ENCODE results near the gene SMTN. TPM values are rescaled to one million over a fixed set of nuclear protein-coding genes. Genes with fewer than 3 reads are reported as not detected.

The SMTN gene
- total and polyA plus RNA-seq, 10 of the 15 experiments (the other 5 are each of a cell fraction or from before 2014, with no cell fraction given), result 0.92 to 21.9 (median 4.8) TPM

DNA sequence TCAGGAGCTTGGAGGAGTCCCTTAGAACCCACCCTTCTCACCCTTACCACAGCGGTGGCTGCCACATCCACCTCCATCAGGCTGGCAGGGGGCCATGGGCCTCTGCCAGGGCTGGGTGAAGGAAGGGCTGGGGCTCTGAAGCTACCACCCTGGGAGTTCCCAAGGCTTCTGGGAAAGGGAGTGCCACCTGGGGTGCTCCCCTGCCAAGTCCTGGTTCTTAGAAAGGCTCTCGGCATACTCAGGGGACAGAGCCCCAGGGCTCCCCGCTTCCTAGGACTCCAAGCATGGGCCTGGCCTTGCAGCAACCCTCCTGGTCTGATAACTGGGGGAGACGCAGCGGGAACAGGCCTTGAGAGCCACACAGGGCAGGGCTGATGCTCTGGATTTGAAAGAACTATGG lies 59.6 kb downstream of the SMTN start (continued):
- TF ChIP-seq, protein P1, sequence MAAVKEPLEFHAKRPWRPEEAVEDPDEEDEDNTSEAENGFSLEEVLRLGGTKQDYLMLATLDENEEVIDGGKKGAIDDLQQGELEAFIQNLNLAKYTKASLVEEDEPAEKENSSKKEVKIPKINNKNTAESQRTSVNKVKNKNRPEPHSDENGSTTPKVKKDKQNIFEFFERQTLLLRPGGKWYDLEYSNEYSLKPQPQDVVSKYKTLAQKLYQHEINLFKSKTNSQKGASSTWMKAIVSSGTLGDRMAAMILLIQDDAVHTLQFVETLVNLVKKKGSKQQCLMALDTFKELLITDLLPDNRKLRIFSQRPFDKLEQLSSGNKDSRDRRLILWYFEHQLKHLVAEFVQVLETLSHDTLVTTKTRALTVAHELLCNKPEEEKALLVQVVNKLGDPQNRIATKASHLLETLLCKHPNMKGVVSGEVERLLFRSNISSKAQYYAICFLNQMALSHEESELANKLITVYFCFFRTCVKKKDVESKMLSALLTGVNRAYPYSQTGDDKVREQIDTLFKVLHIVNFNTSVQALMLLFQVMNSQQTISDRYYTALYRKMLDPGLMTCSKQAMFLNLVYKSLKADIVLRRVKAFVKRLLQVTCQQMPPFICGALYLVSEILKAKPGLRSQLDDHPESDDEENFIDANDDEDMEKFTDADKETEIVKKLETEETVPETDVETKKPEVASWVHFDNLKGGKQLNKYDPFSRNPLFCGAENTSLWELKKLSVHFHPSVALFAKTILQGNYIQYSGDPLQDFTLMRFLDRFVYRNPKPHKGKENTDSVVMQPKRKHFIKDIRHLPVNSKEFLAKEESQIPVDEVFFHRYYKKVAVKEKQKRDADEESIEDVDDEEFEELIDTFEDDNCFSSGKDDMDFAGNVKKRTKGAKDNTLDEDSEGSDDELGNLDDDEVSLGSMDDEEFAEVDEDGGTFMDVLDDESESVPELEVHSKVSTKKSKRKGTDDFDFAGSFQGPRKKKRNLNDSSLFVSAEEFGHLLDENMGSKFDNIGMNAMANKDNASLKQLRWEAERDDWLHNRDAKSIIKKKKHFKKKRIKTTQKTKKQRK (IDR thresholded peaks at IDR 0.05; ENCODE audit: low read depth, low read length), result no peak
- TF ChIP-seq IKZF1 (conservative IDR thresholded peaks at IDR 0.05) (no peak), SIN3A (IDR thresholded peaks at IDR 0.05; ENCODE audit: low read depth, low read length) (no peak), RAD21 (IDR thresholded peaks at IDR 0.05; ENCODE audit: insufficient read depth, low read depth, low read length) (no peak), MEF2A (IDR thresholded peaks at IDR 0.05; ENCODE audit: insufficient read depth, low read depth, low read length) (no peak), BACH1 (IDR thresholded peaks at IDR 0.05; ENCODE audit: borderline replicate concordance) (no peak)
- TF ChIP-seq, protein P2, sequence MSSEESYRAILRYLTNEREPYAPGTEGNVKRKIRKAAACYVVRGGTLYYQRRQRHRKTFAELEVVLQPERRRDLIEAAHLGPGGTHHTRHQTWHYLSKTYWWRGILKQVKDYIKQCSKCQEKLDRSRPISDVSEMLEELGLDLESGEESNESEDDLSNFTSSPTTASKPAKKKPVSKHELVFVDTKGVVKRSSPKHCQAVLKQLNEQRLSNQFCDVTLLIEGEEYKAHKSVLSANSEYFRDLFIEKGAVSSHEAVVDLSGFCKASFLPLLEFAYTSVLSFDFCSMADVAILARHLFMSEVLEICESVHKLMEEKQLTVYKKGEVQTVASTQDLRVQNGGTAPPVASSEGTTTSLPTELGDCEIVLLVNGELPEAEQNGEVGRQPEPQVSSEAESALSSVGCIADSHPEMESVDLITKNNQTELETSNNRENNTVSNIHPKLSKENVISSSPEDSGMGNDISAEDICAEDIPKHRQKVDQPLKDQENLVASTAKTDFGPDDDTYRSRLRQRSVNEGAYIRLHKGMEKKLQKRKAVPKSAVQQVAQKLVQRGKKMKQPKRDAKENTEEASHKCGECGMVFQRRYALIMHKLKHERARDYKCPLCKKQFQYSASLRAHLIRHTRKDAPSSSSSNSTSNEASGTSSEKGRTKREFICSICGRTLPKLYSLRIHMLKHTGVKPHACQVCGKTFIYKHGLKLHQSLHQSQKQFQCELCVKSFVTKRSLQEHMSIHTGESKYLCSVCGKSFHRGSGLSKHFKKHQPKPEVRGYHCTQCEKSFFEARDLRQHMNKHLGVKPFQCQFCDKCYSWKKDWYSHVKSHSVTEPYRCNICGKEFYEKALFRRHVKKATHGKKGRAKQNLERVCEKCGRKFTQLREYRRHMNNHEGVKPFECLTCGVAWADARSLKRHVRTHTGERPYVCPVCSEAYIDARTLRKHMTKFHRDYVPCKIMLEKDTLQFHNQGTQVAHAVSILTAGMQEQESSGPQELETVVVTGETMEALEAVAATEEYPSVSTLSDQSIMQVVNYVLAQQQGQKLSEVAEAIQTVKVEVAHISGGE (CRISPR knock-in tag; IDR thresholded peaks at IDR 0.05), result no peak
